Measurements from ENCODE around the gene SLC7A7. TPM values are rescaled to one million over a fixed set of nuclear protein-coding genes. Genes with fewer than 3 reads are reported as not detected.
"Not testable (repeated sequence)": the region's sequence is repeated elsewhere in the genome, so short reads cannot be mapped to it uniquely, and the experiment has no call there.

SLC7A7 gene
- total and polyA plus RNA-seq, 2 donors (not counting 1 experiment from before 2014, with no cell fraction given): 6.3 to 9.5 TPM

GRCh38 chr14:22852940-22853767 is 37.9 kb upstream of the SLC7A7 start:
- peaks cover 39% of the 10 kb centered on the region for H3K4me1 ChIP-seq (ENCODE audit: control insufficient read depth, extremely low read depth, insufficient read depth, low read length)
- DNase-seq (ENCODE audit: low read depth in 2 of 2): peak; percentile 79 to 89

GRCh38 chr14:22852599-22852939 is 37.3 kb upstream of the SLC7A7 start:
- H3K4me3 ChIP-seq (replicated peaks in 1 of 4; ENCODE audit: control extremely low read depth in 1 of 4, insufficient read depth in 1 of 4, low read depth in 3 of 4, low read length in 4 of 4): peak overlapping the region in 1 of 4 experiments; percentile 62
- no peaks in the 10 kb centered on the region for H3K36me3 ChIP-seq (ENCODE audit: control insufficient read depth, insufficient read depth, low read length)
- no peak overlapping the region for H3K9ac ChIP-seq (ENCODE audit: insufficient read depth, low read length)
- H3K27me3 ChIP-seq (ENCODE audit: control insufficient read depth, insufficient read depth, low read length): no peaks in the 10 kb centered on the region
- H3K79me2 ChIP-seq (ENCODE audit: control insufficient read depth, insufficient read depth, low read length): no peaks in the 10 kb centered on the region
- H2AFZ ChIP-seq (ENCODE audit: low read length): no peak overlapping the region
- peaks cover 45% of the 10 kb centered on the region for H3K4me1 ChIP-seq (ENCODE audit: control insufficient read depth, extremely low read depth, insufficient read depth, low read length)
- DNase-seq (ENCODE audit: low read depth in 2 of 2): no peak
- peak overlapping the region; percentile 100 for H3K27ac ChIP-seq (ENCODE audit: insufficient read depth, low read length)
- TF ChIP-seq CTCF (conservative IDR thresholded peaks at IDR 0.05 in 1 of 2, IDR thresholded peaks at IDR 0.05 in 1 of 2; ENCODE audit: low read depth in 1 of 2, low read length in 2 of 2) (no peak), EZH2 (IDR thresholded peaks at IDR 0.05; ENCODE audit: low read length, missing control alignments) (no peak)
- H4K20me1 ChIP-seq (ENCODE audit: control insufficient read depth, extremely low read depth, insufficient read depth, low read length): no peaks in the 10 kb centered on the region
- H3K9me3 ChIP-seq (ENCODE audit: control insufficient read depth, insufficient read depth, low read depth, low read length): no peaks in the 10 kb centered on the region
- H3K4me2 ChIP-seq (ENCODE audit: extremely low read depth, insufficient read depth, low read length): no peak overlapping the region

More at GRCh38 chr14:22852940-22853767, 37.9 kb upstream of the SLC7A7 start:
- Histone ChIP-seq H3K27ac (ENCODE audit: insufficient read depth, low read length) (peak overlapping the region; percentile 100), H3K36me3 (ENCODE audit: control insufficient read depth, insufficient read depth, low read length) (no peaks in the 10 kb centered on the region), H3K4me3 (replicated peaks in 1 of 4; ENCODE audit: control extremely low read depth in 1 of 4, insufficient read depth in 1 of 4, low read depth in 3 of 4, low read length in 4 of 4) (peak overlapping the region; percentile 8 to 65 (median 36)), H2AFZ (ENCODE audit: low read length) (peak overlapping the region; percentile 69), H4K20me1 (ENCODE audit: control insufficient read depth, extremely low read depth, insufficient read depth, low read length) (no peaks in the 10 kb centered on the region), H3K27me3 (ENCODE audit: control insufficient read depth, insufficient read depth, low read length) (no peaks in the 10 kb centered on the region), H3K4me2 (ENCODE audit: extremely low read depth, insufficient read depth, low read length) (peak overlapping the region; percentile 91), H3K79me2 (ENCODE audit: control insufficient read depth, insufficient read depth, low read length) (no peaks in the 10 kb centered on the region), H3K9me3 (ENCODE audit: control insufficient read depth, insufficient read depth, low read depth, low read length) (no peaks in the 10 kb centered on the region), H3K9ac (ENCODE audit: insufficient read depth, low read length) (peak overlapping the region; percentile 47)
- peak; percentile 83 to 86 for TF ChIP-seq CTCF (conservative IDR thresholded peaks at IDR 0.05 in 1 of 2, IDR thresholded peaks at IDR 0.05 in 1 of 2; ENCODE audit: low read depth in 1 of 2, low read length in 2 of 2)
- TF ChIP-seq EZH2 (IDR thresholded peaks at IDR 0.05; ENCODE audit: low read length, missing control alignments): no peak

GRCh38 chr14:22852178-22852577 is 36.9 kb upstream of the SLC7A7 start:
- H3K4me2 ChIP-seq (ENCODE audit: extremely low read depth, insufficient read depth, low read length); DNase-seq (ENCODE audit: low read depth in 2 of 2); H3K4me3 ChIP-seq (replicated peaks in 1 of 4; ENCODE audit: control extremely low read depth in 1 of 4, insufficient read depth in 1 of 4, low read depth in 3 of 4, low read length in 4 of 4); H3K9ac ChIP-seq (ENCODE audit: insufficient read depth, low read length); H3K9me3 ChIP-seq (ENCODE audit: control insufficient read depth, insufficient read depth, low read depth, low read length); H2AFZ ChIP-seq (ENCODE audit: low read length); H3K79me2 ChIP-seq (ENCODE audit: control insufficient read depth, insufficient read depth, low read length); H3K36me3 ChIP-seq (ENCODE audit: control insufficient read depth, insufficient read depth, low read length); H3K27me3 ChIP-seq (ENCODE audit: control insufficient read depth, insufficient read depth, low read length); H4K20me1 ChIP-seq (ENCODE audit: control insufficient read depth, extremely low read depth, insufficient read depth, low read length): not testable (repeated sequence)
- Histone ChIP-seq H3K4me1 (ENCODE audit: control insufficient read depth, extremely low read depth, insufficient read depth, low read length) (peaks cover 46% of the 10 kb centered on the region), H3K27ac (ENCODE audit: insufficient read depth, low read length) (peak overlapping the region; percentile 100)

Data from fibroblast of lung (primary cell).